ENCODE results near the gene CADM2.
"Not testable (repeated sequence)": the region's sequence is repeated elsewhere in the genome, so short reads cannot be mapped to it uniquely, and the experiment has no call there.

CADM2 gene

GRCh38 chr3:85939074-85939482, 980.3 kb downstream of the CADM2 start:
- no peak overlapping the region for H3K4me3 ChIP-seq (ENCODE audit: control insufficient read depth, low read depth, low read length)
- DNase-seq (ENCODE audit: low read depth): no peak
- no peak for TF ChIP-seq CTCF (conservative IDR thresholded peaks at IDR 0.05; ENCODE audit: control insufficient read depth, insufficient read depth, low read depth, low read length)

- no peak for DNase-seq (ENCODE audit: low read depth)
- no peak for TF ChIP-seq CTCF (conservative IDR thresholded peaks at IDR 0.05; ENCODE audit: control insufficient read depth, insufficient read depth, low read depth, low read length)
- H3K4me3 ChIP-seq (ENCODE audit: control insufficient read depth, low read depth, low read length): no peak overlapping the region
These were observed 991.6 kb downstream of the CADM2 start for GRCh38 chr3:85950435-85950834.

GRCh38 chr3:85960793-85961192, 1002.0 kb downstream of the CADM2 start:
- no peak for DNase-seq (ENCODE audit: low read depth)

GRCh38 chr3:85977615-85978338, 1019.0 kb downstream of the CADM2 start:
- DNase-seq (ENCODE audit: low read depth): no peak
- no peak for TF ChIP-seq CTCF (conservative IDR thresholded peaks at IDR 0.05; ENCODE audit: control insufficient read depth, insufficient read depth, low read depth, low read length)
- H3K4me3 ChIP-seq (ENCODE audit: control insufficient read depth, low read depth, low read length): no peak overlapping the region

More at GRCh38 chr3:85960793-85961192, 1002.0 kb downstream of the CADM2 start:
- TF ChIP-seq CTCF (conservative IDR thresholded peaks at IDR 0.05; ENCODE audit: control insufficient read depth, insufficient read depth, low read depth, low read length): no peak
- H3K4me3 ChIP-seq (ENCODE audit: control insufficient read depth, low read depth, low read length): no peak overlapping the region

- no peak overlapping the region for H3K4me3 ChIP-seq (ENCODE audit: control insufficient read depth, low read depth, low read length)
- TF ChIP-seq CTCF (conservative IDR thresholded peaks at IDR 0.05; ENCODE audit: control insufficient read depth, insufficient read depth, low read depth, low read length): no peak
- no peak for DNase-seq (ENCODE audit: low read depth)
These were observed 1020.2 kb downstream of the CADM2 start for GRCh38 chr3:85979034-85979433.

GRCh38 chr3:85989581-85989980, 1030.8 kb downstream of the CADM2 start:
- H3K4me3 ChIP-seq (ENCODE audit: control insufficient read depth, low read depth, low read length); DNase-seq (ENCODE audit: low read depth): not testable (repeated sequence)

GRCh38 chr3:86029590-86029989, 1070.8 kb downstream of the CADM2 start:
- no peak for TF ChIP-seq CTCF (conservative IDR thresholded peaks at IDR 0.05; ENCODE audit: control insufficient read depth, insufficient read depth, low read depth, low read length)
- no peak overlapping the region for H3K4me3 ChIP-seq (ENCODE audit: control insufficient read depth, low read depth, low read length)
- no peak for DNase-seq (ENCODE audit: low read depth)

Data from fibroblast of mammary gland (primary cell).